HEK293 (cell line): ENCODE measurements around the gene ARHGAP10.

Experiments used
- CTCF ChIA-PET: fragments of 350-600 bp; formaldehyde crosslinking; extraction: SDS; loops from one replicate; lab custom pipeline; 2021; ENCODE audit warnings: antibody characterized with exemption; lab: Yijun Ruan, JAX
- POLR2A ChIA-PET: fragments of 300-600 bp; formaldehyde crosslinking; extraction: SDS; loops from one replicate; lab custom pipeline; 2020; ENCODE audit warnings: antibody characterized with exemption, inconsistent platforms; lab: Yijun Ruan, JAX
- H3K27ac ChIP-seq: fragments of 200-500 bp; sonication (Bioruptor generic); 2 replicates; pipeline ENCODE4 v1.5.1; 2014; ENCODE audit warnings: low read depth, low read length, control low read depth, inconsistent platforms; ENCODE audit errors: extremely low read depth
- H3K36me3 ChIP-seq, 2 experiments: fragments of 200-500 bp in 1 of 2; sonication (Bioruptor generic) in 1 of 2; 1 replicate in 1 of 2; 2 replicates in 1 of 2; pipeline ENCODE4 v1.5.1; 2014 to 2017; ENCODE audit warnings: inconsistent platforms in 2 of 2, low read length in 2 of 2; ENCODE audit not compliant: control insufficient read depth in 2 of 2, insufficient read depth in 1 of 2
- H3K4me1 ChIP-seq: fragments of 200-500 bp; sonication (Bioruptor generic); 2 replicates; pipeline ENCODE4 v1.5.1; 2014; ENCODE audit warnings: mild to moderate bottlenecking, low read length, inconsistent platforms; ENCODE audit not compliant: control insufficient read depth, insufficient read depth
- H3K4me3 ChIP-seq: 2 replicates; pipeline ENCODE4 v1.5.1; 2011; ENCODE audit warnings: low read depth, mild to moderate bottlenecking, control low read depth, low read length, moderate library complexity
- H3K9me3 ChIP-seq: fragments of 200-500 bp; sonication (Bioruptor generic); 2 replicates; pipeline ENCODE4 v1.5.1; 2014; ENCODE audit warnings: low read depth, low read length, inconsistent platforms; ENCODE audit not compliant: control insufficient read depth, insufficient read depth
- AEBP2 ChIP-seq: fragments of 450-650 bp; formaldehyde crosslinking; IDR thresholded peaks from 2 replicates; pipeline ENCODE4 v1.5.1; 2016; ENCODE audit warnings: missing biosample characterization, missing genetic modification characterization, borderline replicate concordance
- GLIS2 ChIP-seq: fragments of 450-650 bp; formaldehyde crosslinking; IDR thresholded peaks from 2 replicates; pipeline ENCODE4 v1.5.1; 2016; ENCODE audit warnings: missing biosample characterization, missing genetic modification characterization
- INSM2 ChIP-seq: fragments of 450-650 bp; formaldehyde crosslinking; IDR thresholded peaks from 2 replicates; pipeline ENCODE4 v1.5.1; 2016; ENCODE audit warnings: missing biosample characterization, missing genetic modification characterization
- KLF7 ChIP-seq: fragments of 450-650 bp; formaldehyde crosslinking; IDR thresholded peaks from 2 replicates; pipeline ENCODE4 v1.5.1; 2016; ENCODE audit warnings: missing biosample characterization, missing genetic modification characterization, borderline replicate concordance
- KLF8 ChIP-seq: fragments of 450-650 bp; formaldehyde crosslinking; IDR thresholded peaks from 2 replicates; pipeline ENCODE4 v1.5.1; 2016; ENCODE audit warnings: missing biosample characterization, missing genetic modification characterization
- PRDM1 ChIP-seq: fragments of 450-650 bp; formaldehyde crosslinking; IDR thresholded peaks from 2 replicates; pipeline ENCODE4; 2016; ENCODE audit warnings: missing biosample characterization, missing genetic modification characterization
- PRDM10 ChIP-seq: fragments of 450-650 bp; formaldehyde crosslinking; IDR thresholded peaks from 2 replicates; pipeline ENCODE4 v1.5.1; 2016; ENCODE audit warnings: missing biosample characterization, missing genetic modification characterization
- ZBTB21 ChIP-seq: fragments of 450-650 bp; formaldehyde crosslinking; IDR thresholded peaks from 2 replicates; pipeline ENCODE4 v1.5.1; 2017; ENCODE audit warnings: missing biosample characterization, missing genetic modification characterization
- ZFP3 ChIP-seq: fragments of 450-650 bp; formaldehyde crosslinking; IDR thresholded peaks from 2 replicates; pipeline ENCODE4 v1.5.1; 2016; ENCODE audit warnings: low read depth, missing biosample characterization, missing genetic modification characterization
- ZNF362 ChIP-seq: fragments of 450-650 bp; formaldehyde crosslinking; IDR thresholded peaks from 2 replicates; pipeline ENCODE4 v1.5.1; 2016; ENCODE audit warnings: missing biosample characterization, missing genetic modification characterization
- ZNF423 ChIP-seq: fragments of 450-650 bp; formaldehyde crosslinking; IDR thresholded peaks from 2 replicates; pipeline ENCODE4 v1.5.1; 2016; ENCODE audit warnings: missing biosample characterization, missing genetic modification characterization
- ZNF433 ChIP-seq: fragments of 450-650 bp; formaldehyde crosslinking; IDR thresholded peaks from 2 replicates; pipeline ENCODE4 v1.5.1; 2016; ENCODE audit warnings: missing biosample characterization, missing genetic modification characterization, low read depth
- ZNF501 ChIP-seq: fragments of 450-650 bp; formaldehyde crosslinking; IDR thresholded peaks from 2 replicates; pipeline ENCODE4 v1.5.1; 2016; ENCODE audit warnings: missing biosample characterization, missing genetic modification characterization
- ZNF585B ChIP-seq: fragments of 450-650 bp; formaldehyde crosslinking; IDR thresholded peaks from 2 replicates; pipeline ENCODE4 v1.5.1; 2016; ENCODE audit warnings: missing biosample characterization, missing genetic modification characterization
- ZNF792 ChIP-seq: fragments of 450-650 bp; formaldehyde crosslinking; IDR thresholded peaks from 2 replicates; pipeline ENCODE4 v1.5.1; 2016; ENCODE audit warnings: missing biosample characterization, missing genetic modification characterization
- ZSCAN16 ChIP-seq: fragments of 450-650 bp; formaldehyde crosslinking; IDR thresholded peaks from 2 replicates; pipeline ENCODE4 v1.5.1; 2016; ENCODE audit warnings: missing biosample characterization, missing genetic modification characterization
- ZSCAN4 ChIP-seq: fragments of 450-650 bp; formaldehyde crosslinking; IDR thresholded peaks from 2 replicates; pipeline ENCODE4 v1.5.1; 2017; ENCODE audit warnings: missing biosample characterization, missing genetic modification characterization

Gene ARHGAP10

GRCh38 chr4:148095346-148095923 lies 363.5 kb downstream of the ARHGAP10 start:
- H3K4me1 ChIP-seq: no peaks in the 10 kb centered on the region
- H3K27ac ChIP-seq: no peak overlapping the region
- TF ChIP-seq KLF8 (tag by site-specific recombination): no peak
- TF ChIP-seq KLF7 (tag by site-specific recombination): no peak
- no peak for TF ChIP-seq ZNF792 (tag by site-specific recombination)
- TF ChIP-seq ZNF423 (tag by site-specific recombination): no peak
- no peak for TF ChIP-seq ZBTB21
- TF ChIP-seq ZNF362 (tag by site-specific recombination): no peak
- no peak for TF ChIP-seq ZFP3 (tag by site-specific recombination)
- no peak for TF ChIP-seq AEBP2 (tag by site-specific recombination)
- TF ChIP-seq ZNF433 (tag by site-specific recombination): no peak
- TF ChIP-seq INSM2: no peak
- POLR2A ChIA-PET: no interaction called here
- H3K9me3 ChIP-seq: no peaks in the 10 kb centered on the region
- CTCF ChIA-PET: interaction anchor here (1.0 kb wide), 1 partner anchor 80 kb away, joined by 7 read pairs; no protein-coding TSS in a partner anchor
- no peak overlapping the region for H3K4me3 ChIP-seq
- no peaks in the 10 kb centered on the region for H3K36me3 ChIP-seq

- no peaks in the 10 kb centered on the region for H3K9me3 ChIP-seq
- no peak overlapping the region for H3K27ac ChIP-seq
- no peak overlapping the region for H3K4me3 ChIP-seq
- POLR2A ChIA-PET: interaction anchor here (0.6 kb wide), 2 partner anchors 69 to 155 kb away, joined by 3 to 4 read pairs; no protein-coding TSS in a partner anchor
- no peak for TF ChIP-seq ZNF501 (tag by site-specific recombination)
- TF ChIP-seq ZSCAN4 (tag by site-specific recombination): no peak
- TF ChIP-seq PRDM1 (tag by site-specific recombination): no peak
- no peak for TF ChIP-seq PRDM10
- no peak for TF ChIP-seq ZNF585B
- TF ChIP-seq GLIS2 (tag by site-specific recombination): no peak
- no peak for TF ChIP-seq ZSCAN16
- no peaks in the 10 kb centered on the region for H3K4me1 ChIP-seq
- CTCF ChIA-PET: no interaction called here
- no peaks in the 10 kb centered on the region for H3K36me3 ChIP-seq
Observed at GRCh38 chr4:148097801-148098200, 365.9 kb downstream of the ARHGAP10 start.
